Ascending aorta (tissue), 2 donors: ENCODE measurements around the gene LRRC10. TPM values are rescaled to one million over a fixed set of nuclear protein-coding genes. Genes with fewer than 3 reads are reported as not detected.

ENCODE experiments used
- DNase-seq, 2 donors: peaks; one replicate each; pipeline ENCODE4 v3.0.0-alpha.2; 2019; ENCODE audit warnings: low spot score in 2 of 2
- H3K27ac ChIP-seq, 2 donors: fragments of 200-600 bp; sonication (generic); one replicate each; pipeline ENCODE4 v1.5.1; 2016 to 2017; ENCODE audit warnings: mild to moderate bottlenecking in 1 of 2
- H3K27me3 ChIP-seq: fragments of 200-600 bp; sonication (generic); one replicate; pipeline ENCODE4 v1.5.1; 2017
- H3K36me3 ChIP-seq, 2 donors: fragments of 200-600 bp; sonication (generic); one replicate each; pipeline ENCODE4 v1.5.1; 2016
- H3K4me1 ChIP-seq, 2 donors: fragments of 200-600 bp; sonication (generic); one replicate each; pipeline ENCODE4 v1.5.1; 2016 to 2017; ENCODE audit warnings: mild to moderate bottlenecking in 1 of 2
- H3K4me3 ChIP-seq, 2 donors: fragments of 200-600 bp; sonication (generic); one replicate each; pipeline ENCODE4 v1.5.1; 2016 to 2017; ENCODE audit warnings: mild to moderate bottlenecking in 1 of 2
- H3K9me3 ChIP-seq, 2 donors: fragments of 200-600 bp; sonication (generic); one replicate each; pipeline ENCODE4 v1.5.1; 2016
- intact Hi-C: fragments of 100-400 bp; cut with DNase I; formaldehyde crosslinking; loops from one replicate; pipeline ENCODE4 v1.15.1; 2023
- total RNA-seq: library from RNA; depleted of rRNA; stranded (reverse); fragments of >200 nt; gene quantifications from one replicate; pipeline ENCODE4 v1.1.0, GENCODE V29; 2016
- TF ChIP-seq, protein P1 (sequence below), 3 experiments: fragments of 200-600 bp in 2 of 3; fragments of 450-650 bp in 1 of 3; sonication (generic) in 2 of 3; IDR thresholded peaks; one replicate each; pipeline ENCODE4 v1.5.1; 2016 to 2019; ENCODE audit warnings: antibody characterized with exemption in 3 of 3, mild to moderate bottlenecking in 1 of 3, moderate library complexity in 1 of 3

LRRC10 gene
- total RNA-seq, 1 donor from 2014 or later = not detected

DNA sequence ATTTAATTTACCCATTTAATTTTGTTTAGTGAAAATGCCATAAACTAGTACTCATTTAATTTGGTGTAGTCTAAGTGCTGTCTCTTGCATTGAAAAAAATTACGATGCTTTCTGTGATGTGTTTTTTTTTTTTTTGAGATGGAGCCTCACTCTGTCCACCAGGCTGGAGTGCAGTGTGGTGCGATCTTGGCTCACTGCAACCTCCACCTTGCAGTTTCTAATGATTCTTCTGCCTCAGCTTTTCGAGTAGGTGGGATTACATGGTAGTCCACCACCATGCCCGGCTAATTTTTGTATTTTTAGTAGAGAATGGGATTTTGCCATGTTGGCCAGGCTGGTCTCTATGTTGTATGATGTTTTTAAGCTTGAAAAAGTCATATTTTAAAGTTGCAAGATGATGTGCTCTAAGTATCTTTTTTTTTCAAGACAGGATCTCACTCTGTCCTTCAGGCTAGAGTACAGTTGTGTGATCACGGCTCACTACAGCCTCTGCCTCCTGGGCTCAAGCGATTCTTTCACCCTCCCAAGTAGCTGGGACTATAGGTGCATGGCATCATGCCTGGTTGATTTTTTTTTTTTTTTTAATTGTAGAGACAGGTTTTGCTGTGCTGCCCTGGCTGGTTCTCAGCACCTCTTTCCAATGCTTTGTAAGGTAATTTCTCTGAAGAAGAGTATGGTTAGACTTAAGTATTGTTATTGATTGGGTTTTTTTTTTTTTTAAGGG, 8.6 kb downstream of the LRRC10 start:
- Histone ChIP-seq H3K4me3 (no peak overlapping the region), H3K4me1 (no peaks in the 10 kb centered on the region), H3K9me3 (no peaks in the 10 kb centered on the region), H3K27ac (no peak overlapping the region), H3K36me3 (peaks cover 43 to 62% of the 10 kb centered on the region in 2 donors), H3K27me3 (no peaks in the 10 kb centered on the region)
- no peak for DNase-seq
- intact Hi-C loops = no loop called here
- TF ChIP-seq, protein P1, sequence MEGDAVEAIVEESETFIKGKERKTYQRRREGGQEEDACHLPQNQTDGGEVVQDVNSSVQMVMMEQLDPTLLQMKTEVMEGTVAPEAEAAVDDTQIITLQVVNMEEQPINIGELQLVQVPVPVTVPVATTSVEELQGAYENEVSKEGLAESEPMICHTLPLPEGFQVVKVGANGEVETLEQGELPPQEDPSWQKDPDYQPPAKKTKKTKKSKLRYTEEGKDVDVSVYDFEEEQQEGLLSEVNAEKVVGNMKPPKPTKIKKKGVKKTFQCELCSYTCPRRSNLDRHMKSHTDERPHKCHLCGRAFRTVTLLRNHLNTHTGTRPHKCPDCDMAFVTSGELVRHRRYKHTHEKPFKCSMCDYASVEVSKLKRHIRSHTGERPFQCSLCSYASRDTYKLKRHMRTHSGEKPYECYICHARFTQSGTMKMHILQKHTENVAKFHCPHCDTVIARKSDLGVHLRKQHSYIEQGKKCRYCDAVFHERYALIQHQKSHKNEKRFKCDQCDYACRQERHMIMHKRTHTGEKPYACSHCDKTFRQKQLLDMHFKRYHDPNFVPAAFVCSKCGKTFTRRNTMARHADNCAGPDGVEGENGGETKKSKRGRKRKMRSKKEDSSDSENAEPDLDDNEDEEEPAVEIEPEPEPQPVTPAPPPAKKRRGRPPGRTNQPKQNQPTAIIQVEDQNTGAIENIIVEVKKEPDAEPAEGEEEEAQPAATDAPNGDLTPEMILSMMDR (IDR thresholded peaks at IDR 0.05) = no peak

DNA sequence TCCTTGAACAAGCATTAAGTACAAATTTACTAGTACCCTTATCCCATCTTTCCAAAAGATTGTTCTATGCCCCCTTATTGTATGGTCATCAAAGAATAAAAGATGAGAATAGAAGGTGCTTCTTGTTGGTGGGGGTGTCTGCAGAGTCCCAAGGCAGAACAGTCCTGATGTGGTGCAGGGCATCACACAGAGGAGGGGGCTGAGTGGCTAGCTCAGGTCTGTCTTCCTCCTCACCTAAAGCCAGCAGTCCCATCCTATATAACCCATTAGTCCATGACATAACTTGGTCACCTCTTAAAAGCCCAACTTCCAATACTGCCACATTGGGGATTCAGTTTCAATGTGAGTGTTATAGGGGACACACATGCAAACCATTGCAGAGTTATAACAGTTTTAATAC, 9.9 kb downstream of the LRRC10 start:
- intact Hi-C loops = no loop called here
- H3K4me1 ChIP-seq = no peaks in the 10 kb centered on the region
- no peaks in the 10 kb centered on the region for H3K9me3 ChIP-seq
- DNase-seq = no peak
- no peak overlapping the region for H3K4me3 ChIP-seq
- H3K27me3 ChIP-seq = no peaks in the 10 kb centered on the region
- peaks cover 45 to 73% of the 10 kb centered on the region in 2 donors for H3K36me3 ChIP-seq
- no peak overlapping the region for H3K27ac ChIP-seq
- TF ChIP-seq, protein P1 (IDR thresholded peaks at IDR 0.05) = no peak

DNA sequence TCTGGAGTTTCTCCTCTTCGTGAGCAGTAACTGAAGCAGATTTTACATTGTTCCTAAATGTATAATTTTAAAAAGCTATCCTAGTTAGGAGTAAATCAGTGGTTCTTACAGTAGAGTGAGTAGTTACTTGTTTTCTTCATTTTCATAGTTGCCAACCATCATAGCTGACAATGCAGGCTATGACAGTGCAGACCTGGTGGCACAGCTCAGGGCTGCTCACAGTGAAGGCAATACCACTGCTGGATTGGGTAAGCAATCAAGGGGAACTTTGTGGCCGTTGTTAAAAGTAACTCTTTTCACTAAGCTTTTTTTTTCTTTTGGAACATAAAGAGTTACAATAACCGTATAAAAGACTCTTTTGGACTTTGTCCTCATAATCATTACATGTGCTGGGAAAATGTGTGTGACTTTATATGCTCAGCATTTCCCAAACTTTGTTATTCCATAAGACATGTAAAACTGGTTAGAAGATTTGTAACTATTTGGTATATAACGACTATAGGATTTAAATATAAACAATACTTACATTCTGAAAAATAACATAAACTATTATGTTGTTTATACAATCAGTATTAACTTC, 12.4 kb downstream of the LRRC10 start:
- H3K27ac ChIP-seq = no peak overlapping the region
- no peaks in the 10 kb centered on the region for H3K9me3 ChIP-seq
- intact Hi-C loops = no loop called here
- H3K4me3 ChIP-seq = no peak overlapping the region
- TF ChIP-seq, protein P1 (IDR thresholded peaks at IDR 0.05) = no peak
- H3K27me3 ChIP-seq = no peaks in the 10 kb centered on the region
- DNase-seq = no peak
- H3K36me3 ChIP-seq = peaks cover 62 to 90% of the 10 kb centered on the region in 2 donors
- no peaks in the 10 kb centered on the region for H3K4me1 ChIP-seq

DNA sequence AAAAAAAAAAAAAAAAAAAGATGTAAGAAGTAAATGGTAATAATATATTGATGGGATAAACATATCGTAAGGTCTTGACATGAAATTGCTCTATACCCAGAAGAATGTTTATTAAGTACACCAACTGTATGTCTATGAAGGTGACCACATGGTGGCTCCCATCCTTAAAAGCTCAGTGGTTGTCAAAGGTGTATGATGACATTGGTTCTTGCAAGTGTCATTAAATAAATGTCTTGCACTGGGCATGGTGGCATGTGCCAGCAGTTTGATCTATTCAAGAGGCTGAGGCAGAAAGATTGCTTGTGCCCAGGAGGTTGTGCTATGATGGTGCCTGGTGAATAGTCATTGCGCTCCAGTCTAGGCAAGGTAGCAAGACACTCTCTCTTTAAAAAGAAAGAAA, 15.0 kb downstream of the LRRC10 start:
- Histone ChIP-seq H3K4me1 (no peaks in the 10 kb centered on the region), H3K27ac (no peak overlapping the region), H3K4me3 (no peak overlapping the region), H3K27me3 (no peaks in the 10 kb centered on the region), H3K9me3 (no peaks in the 10 kb centered on the region), H3K36me3 (peaks cover 77 to 92% of the 10 kb centered on the region in 2 donors)
- DNase-seq = no peak
- intact Hi-C loops = no loop called here
- TF ChIP-seq, protein P1 (IDR thresholded peaks at IDR 0.05) = no peak

DNA sequence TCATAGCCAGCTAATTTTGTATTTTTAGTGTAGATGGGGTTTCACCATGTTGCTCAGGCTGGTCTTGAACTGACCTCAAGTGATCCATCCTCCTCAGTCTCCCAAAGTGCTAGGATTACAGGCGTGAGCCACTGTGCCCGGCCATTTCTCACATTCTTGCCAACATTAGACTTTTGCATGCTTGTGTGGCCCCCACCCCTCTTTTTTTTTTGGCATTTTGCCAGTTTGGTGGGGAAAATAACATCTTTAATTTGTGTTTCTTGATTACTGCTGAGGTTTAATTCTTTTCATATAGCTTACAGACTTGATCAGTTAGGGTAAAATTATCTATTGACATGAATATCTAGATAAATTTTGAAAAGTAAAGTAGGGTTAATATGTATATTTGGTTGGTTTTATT, 21.6 kb downstream of the LRRC10 start:
- TF ChIP-seq, protein P1 (IDR thresholded peaks at IDR 0.05) = no peak
- DNase-seq = no peak
- Histone ChIP-seq H3K4me1 (peaks cover 6 to 8% of the 10 kb centered on the region in 2 donors), H3K4me3 (no peak overlapping the region), H3K27ac (no peak overlapping the region), H3K9me3 (no peaks in the 10 kb centered on the region), H3K36me3 (peaks cover 63 to 74% of the 10 kb centered on the region in 2 donors), H3K27me3 (no peaks in the 10 kb centered on the region)
- intact Hi-C loops = no loop called here
